Fibroblast of mammary gland (primary cell): ENCODE results near the gene SOX13.

ENCODE experiments used
- DNase-seq: peaks from one replicate; pipeline ENCODE4 v3.0.0-alpha.2; 2010; ENCODE audit warnings: low read depth
- H3K4me3 ChIP-seq: 2 replicates; pipeline ENCODE4 v1.5.1; 2011; ENCODE audit warnings: low read depth, mild to moderate bottlenecking, low read length, moderate library complexity; ENCODE audit not compliant: control insufficient read depth
- TF ChIP-seq, protein P1 (sequence below): conservative IDR thresholded peaks from 2 replicates; pipeline ENCODE4 v1.5.1; 2011; ENCODE audit warnings: low read depth, low read length, inconsistent platforms; ENCODE audit not compliant: control insufficient read depth, insufficient read depth

Gene SOX13

DNA sequence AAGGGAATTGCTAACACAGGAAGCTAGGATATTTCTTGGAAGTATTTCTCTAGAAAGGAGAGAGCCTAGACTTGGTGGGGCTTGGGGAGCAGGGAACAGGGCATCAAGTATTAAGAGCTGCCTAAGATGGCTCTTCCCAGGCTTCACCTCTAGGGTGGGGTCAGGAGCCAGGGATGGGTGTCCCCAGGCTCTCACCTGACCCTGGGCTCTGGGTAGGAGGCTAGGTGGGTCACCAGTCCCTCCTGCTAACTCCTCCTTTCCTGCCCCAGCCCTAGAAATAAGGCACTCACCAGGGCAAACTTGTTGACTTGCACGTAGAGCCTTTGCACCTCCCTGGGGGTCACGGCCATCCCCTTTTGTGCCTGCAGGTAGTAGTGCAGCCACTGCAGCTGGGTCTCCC, 63.9 kb downstream of the SOX13 start:
- no peak overlapping the region for H3K4me3 ChIP-seq
- TF ChIP-seq, protein P1, sequence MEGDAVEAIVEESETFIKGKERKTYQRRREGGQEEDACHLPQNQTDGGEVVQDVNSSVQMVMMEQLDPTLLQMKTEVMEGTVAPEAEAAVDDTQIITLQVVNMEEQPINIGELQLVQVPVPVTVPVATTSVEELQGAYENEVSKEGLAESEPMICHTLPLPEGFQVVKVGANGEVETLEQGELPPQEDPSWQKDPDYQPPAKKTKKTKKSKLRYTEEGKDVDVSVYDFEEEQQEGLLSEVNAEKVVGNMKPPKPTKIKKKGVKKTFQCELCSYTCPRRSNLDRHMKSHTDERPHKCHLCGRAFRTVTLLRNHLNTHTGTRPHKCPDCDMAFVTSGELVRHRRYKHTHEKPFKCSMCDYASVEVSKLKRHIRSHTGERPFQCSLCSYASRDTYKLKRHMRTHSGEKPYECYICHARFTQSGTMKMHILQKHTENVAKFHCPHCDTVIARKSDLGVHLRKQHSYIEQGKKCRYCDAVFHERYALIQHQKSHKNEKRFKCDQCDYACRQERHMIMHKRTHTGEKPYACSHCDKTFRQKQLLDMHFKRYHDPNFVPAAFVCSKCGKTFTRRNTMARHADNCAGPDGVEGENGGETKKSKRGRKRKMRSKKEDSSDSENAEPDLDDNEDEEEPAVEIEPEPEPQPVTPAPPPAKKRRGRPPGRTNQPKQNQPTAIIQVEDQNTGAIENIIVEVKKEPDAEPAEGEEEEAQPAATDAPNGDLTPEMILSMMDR = no peak
- no peak for DNase-seq

DNA sequence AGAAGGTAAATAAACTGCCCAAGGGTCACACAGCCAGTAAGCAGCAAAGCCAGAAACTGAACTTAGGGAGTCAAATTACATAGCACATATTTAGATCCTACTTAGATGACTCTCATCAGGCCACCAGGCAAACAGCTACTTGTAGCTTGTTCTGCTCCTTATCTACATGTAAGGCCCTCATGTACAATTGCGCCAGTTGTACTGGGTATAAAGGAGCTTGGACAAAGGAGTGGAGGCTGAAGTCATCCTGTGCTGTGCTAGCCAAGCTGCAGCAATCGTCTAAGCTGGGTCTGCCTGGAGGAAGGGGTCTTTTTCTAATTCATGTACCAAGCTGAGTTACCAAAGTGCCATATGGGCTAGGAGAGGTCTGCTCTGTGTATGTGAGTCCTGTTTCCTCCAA, 66.2 kb downstream of the SOX13 start:
- TF ChIP-seq, protein P1 = no peak
- H3K4me3 ChIP-seq = no peak overlapping the region
- DNase-seq = no peak

DNA sequence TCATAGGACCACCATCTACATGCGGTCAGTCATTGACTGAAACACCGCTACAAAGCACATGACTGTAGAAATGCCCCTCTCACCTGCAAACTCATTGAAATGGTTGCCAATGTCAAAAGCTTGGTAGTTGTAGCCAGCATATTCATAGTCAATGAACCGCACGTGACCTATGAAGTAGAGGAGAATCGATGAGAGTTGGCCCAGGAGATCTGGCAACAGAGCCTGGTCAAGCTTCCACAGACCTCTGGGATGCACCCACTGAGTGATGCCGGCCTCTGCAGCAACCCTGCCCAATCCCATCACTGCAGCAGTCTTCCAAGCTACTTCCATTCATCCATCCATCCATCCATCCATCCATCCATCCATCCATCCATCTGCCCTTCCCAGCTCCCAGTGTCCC, 67.0 kb downstream of the SOX13 start:
- TF ChIP-seq, protein P1 = no peak
- no peak for DNase-seq
- no peak overlapping the region for H3K4me3 ChIP-seq

DNA sequence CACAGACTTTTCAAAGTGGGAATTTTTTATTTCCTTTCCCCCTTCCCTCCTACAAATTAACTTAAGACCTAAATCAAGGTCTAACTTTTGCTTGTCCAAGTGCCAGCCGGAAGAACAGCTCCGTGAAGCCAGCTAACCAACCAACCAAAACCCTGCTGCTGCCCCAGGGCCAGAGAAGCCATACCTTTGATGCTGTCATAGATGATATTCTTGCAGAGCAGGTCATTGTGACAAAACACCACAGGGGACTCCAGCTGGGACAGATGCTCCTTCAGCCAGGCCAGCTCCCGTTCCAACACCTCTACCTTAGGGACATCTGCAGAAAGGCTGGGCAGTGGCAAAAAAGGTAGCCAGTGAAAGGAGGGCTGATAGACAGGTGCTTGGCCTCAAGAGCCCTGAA, 68.2 kb downstream of the SOX13 start:
- no peak overlapping the region for H3K4me3 ChIP-seq
- no peak for DNase-seq
- TF ChIP-seq, protein P1 = no peak

DNA sequence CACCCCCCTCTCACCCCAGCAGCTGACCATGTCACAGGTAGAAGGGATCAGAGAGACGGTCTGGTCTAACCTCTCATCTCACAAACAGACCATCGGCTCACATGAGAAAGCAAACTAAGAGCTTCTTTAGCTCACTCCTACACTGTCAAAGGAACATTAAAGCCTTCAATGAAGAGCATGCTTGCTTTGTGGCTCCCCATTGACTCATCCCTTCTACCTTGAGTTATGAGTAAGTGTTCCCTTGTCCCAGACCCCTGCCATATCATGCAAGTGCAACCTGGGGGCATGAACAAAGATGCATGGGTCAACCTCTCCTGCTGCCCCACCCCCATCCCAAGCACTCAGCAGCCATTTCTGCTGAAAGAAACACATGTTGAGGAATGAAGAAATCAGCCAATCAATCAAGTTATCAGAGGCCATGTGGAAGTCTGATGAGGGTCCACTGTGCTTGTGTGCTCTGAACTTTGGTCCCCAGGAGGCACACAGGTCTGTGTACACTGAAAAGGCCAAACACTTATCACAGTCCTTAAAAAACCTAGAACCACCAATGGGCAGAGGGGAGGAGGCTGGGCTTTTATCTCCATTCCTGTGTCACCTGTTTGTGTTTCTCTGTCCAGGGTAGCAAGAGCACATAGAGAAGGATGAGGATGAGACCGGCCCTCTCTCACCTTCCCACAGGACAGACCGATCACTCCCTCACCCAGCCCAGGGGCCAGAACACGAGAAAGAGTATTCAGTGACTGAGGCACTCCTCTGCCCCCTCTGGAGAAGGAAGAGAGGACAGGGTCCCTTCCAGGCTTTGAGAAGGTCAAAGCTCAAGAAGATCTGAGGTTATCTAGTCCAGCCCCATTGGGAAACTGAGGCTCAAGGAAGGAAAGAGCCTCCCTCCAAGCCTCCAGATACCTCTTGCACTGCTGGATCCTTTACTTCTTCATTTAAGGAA, 69.4 kb downstream of the SOX13 start:
- no peak for DNase-seq
- TF ChIP-seq, protein P1 = no peak
- H3K4me3 ChIP-seq = no peak overlapping the region

DNA sequence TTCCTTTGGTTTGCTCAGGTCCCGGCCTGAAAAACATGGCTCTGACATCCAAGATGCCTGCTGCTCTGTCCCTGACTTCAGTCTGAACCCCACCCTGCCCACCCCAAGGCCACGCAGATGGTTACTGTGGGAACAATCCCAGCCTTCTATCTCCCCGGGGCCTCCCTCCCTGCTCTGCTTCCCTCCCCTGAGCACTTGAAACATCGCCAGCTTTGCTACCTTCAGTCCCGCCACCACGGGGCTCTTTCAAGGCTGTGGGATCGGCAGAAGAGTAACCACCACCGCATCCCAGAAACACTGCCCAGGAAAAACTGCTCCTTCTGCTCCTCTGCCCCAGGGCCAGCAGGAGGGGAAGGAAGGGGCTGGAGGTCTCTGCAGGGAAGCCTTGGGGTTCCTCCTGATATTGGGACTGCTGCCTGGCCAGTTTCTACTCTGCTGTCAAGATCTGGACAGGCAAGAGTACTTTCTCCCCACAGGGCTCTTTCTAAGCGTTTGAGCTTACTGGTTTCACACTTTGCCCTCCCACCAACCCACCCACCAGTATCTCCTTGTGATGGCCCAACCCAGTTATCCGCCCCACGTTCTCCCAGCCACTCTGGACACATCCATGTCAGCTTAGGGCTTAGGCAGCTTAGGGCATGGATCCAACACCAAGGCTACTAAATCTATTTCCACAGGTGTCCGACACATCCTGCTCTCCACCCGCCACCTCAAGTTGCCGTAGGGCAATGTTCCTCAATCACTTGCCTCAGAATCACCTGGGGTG, 70.5 kb downstream of the SOX13 start:
- H3K4me3 ChIP-seq = no peak overlapping the region
- TF ChIP-seq, protein P1 = no peak
- no peak for DNase-seq
